HG02759 (cell line): ENCODE data around the gene POR.
"Not testable (repeated sequence)": the region's sequence is repeated elsewhere in the genome, so short reads cannot be mapped to it uniquely, and the experiment has no call there.

ENCODE experiments used
- ATAC-seq: cut with Tn5 transposase; IDR thresholded peaks from one replicate; pipeline ENCODE4 v1.9.1; 2021; ENCODE audit warnings: mild to moderate bottlenecking, moderate library complexity; ENCODE audit not compliant: unreplicated experiment

The POR gene

DNA sequence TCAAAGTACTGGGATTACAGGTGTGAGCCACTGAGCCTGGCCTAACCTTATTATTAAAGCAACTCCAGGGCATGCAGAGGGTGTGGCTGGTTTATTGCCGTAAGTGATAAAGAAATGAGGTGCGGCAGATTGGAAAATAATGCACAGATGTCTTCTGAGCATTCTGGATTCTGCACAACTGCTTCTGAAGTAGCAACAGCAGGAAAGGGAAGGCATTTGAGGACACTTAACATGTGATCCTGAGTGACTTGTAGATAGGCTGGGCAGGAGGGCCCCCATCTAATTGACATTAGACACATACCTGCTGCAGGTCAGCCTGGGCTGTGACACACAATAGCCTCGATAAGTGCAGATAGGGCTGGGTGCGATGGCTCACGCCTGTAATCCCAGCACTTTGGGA lies 30.5 kb upstream of the POR start:
- no peak for ATAC-seq

DNA sequence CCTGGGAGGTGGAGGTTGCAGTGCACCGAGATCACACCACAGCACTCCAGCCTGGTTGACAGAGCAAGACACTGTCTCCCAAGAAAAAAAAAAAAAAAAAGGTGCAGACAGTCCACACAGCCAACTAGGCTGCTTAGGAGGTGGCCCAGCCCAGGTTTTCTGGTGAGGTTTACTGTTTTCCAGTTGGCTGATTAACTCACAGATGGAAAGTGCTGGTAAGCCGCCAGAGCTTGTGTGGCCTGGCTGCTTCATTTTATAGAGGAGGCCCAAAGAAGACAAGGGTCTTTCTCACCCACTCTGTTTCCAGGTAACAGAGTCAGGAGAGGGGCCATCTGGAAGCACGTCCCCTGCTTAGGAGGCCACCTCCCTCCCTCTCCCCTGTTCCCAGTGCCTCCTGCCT lies 29.9 kb upstream of the POR start:
- ATAC-seq: no peak

DNA sequence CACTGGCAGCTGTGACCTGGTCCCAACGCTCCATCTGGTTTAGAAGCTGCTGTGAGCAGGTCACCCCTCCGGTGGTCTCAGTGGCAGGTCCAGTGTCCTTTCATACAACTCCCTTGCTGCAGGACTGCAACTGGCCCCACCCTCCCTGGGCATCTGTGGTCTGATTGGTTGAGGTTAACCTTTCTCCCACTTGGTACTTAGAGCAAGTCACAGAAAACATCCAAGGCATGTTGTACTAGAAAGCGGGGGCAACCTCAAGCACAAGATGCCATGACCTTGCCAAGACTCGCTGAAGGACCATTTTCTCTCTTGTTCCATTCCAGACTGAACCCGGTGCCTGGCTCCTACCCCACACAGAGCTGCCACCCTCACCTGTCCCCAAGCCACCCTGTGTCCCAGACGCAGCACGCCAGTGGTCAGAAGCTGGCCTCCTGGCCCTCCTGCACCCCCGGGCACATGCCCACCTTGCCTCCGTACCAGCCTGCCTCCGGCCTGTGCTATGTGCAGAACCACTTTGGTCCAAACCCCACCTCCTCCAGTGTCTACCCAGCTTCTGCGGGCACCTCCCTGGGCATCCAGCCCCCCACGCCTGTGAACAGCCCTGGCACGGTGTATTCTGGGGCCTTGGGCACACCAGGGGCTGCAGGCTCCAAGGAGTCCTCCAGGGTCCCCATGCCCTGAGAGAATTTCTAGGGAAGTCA lies 27.1 kb upstream of the POR start:
- ATAC-seq: no peak

DNA sequence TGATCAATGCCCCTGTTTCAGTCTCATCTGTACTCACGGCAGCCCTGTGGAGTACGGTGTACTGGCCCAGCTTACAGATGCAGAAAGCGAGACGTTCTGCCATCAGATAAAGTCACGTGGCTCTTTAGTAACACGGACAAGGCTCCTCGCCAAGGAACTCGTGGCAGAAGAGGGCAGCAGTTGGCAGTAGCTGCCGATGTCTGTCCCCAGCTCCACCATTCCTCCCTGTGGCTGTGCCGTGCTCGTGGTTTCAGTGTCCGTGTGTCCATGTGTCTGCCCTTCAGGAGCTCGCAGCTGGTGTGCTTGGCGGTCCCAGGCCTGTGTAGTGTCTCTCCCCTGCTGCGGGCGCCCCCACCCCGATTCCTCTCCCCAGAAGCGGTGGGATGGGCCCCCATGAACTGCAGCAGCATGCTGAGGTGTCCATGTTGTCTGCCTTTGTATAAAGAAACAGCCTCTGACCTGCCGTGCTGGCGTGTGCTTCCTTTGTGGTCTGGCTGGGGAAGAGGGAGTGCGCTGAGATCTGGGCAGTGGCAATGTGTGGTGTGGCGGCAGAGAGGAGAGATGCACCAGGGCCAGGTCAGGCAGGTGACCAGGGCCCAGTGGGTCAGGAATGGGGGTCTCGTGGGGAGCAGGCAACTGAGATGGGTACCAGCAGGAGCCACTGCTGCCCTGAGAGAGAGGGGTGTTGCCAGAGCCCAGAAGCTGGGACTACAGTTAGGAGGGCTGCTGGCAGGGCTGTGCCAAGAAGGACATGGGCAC lies 26.3 kb upstream of the POR start:
- ATAC-seq: no peak

DNA sequence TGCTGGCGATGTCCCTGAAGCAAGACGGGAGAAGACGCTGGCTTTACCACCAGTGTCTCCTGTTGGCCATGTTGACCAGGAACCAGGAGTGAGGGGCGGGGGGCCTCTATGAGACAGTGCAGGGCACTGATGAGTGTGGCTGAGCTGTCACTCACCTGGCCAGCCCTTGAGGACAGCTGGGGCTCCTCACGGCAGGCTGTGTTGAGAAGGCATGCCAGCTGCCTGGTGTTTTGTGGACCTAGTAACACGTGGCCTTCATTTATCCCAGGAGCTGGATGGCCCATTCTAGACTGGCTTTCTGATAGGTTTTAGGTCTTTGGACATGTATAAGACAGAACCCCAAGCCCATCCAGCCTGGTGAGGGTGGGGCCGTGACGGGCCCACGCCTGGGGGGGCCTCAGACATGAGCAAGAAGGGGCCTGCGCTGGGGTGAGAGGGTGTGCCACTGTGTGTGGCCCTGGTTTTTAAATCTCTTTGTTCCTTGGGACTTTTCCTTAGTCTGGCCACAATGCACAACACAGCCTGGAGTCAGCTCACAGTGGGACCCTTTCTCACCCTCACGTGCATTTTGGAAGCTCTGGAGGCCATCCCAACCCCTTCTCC lies 25.6 kb upstream of the POR start:
- no peak for ATAC-seq

DNA sequence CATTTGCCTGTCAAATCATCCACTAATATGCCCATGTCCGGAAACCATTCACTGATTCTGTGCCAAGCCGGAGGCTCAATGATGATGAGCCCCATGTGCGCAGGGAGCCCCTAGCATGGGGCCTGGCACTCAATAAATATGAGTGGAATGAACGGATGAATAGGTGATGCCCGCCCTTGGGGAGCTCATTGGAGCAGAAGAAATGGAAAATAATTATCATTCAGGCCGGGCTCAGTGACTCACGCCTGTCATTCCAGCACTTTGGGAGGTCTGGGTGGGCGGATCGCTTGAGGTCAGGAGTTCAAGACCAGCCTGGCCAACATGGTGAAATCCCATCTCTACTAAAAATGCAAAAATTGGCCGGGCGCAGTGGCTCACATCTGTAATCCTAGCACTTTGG lies 25.1 kb upstream of the POR start:
- ATAC-seq: no peak

DNA sequence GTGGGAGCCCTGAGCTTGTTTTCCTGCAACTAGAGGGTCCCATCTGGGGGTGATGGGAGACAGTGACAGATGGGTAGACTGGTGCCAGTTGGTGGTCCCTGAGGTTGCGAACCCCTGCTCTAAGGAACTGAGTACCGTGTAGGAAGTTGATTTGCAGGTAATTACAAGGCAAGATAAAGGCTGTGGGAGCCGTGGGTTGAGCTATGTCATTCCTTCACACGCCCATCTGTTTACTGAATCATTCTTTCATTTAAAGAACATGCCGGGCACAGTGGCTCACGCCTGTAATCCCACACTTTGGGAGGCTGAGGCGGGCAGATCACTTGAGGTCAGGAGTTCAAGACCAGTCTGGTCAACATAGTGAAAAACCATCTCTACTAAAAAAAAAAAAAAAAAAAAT lies 23.7 kb upstream of the POR start:
- ATAC-seq: not testable (repeated sequence)

DNA sequence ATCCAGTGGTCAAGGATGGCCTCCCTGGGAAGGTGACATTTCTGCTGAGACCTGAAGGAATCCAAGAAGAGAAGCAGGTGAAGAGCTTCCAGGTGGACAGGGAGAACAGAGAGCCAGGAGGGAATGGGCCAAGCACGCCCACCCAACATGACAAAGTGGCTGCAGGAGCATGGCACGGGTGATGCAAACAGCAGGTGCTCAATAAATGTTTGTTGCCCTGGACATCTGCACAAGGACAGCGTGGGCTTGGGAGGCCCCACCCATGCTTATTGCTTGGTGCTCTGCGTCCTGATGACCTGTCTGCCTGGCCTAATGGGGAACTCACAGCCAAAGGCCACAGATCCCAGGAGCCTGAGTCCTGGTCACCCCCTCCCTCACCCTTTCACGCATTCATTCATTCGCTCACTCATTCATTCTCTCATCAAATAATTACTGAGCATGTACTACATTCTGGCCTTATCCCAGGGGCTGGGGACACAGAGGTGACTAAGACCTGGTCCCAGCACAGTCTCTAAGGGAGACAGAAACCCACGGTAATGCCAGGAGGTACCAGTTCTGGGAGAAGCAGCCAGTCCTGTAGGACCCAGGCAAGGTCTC lies 23.0 kb upstream of the POR start:
- no peak for ATAC-seq

DNA sequence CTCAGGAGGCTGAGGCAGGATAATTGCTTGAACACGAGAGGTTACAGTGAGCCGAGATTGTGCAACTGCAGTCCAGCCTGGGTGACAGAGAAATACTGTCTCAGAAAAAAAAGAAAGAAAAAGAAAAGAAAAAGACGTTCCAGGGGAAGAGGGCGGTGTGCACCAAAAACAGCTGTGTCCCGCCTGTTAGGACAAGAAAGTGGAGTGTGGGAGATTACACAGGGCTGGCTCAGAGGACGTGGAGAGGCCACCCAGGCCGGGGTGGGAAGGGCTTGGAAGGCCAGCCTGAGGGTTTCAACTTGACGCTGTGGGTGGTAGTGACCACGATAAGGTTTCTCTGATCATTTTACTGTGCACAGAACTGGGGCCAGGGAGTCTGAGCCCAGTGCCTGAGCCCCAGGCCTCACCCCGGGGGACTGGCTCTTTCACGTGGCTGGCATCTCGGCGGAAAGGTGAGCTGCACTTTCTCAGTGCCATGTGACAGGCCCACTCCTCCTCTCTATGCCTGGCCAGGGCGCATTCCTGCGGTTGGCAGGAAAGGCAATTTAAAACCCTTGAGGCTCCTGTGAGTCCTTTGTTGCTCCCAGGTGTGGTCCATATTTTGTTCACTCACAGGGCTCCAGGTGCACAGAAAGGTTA lies 22.2 kb upstream of the POR start:
- no peak for ATAC-seq

DNA sequence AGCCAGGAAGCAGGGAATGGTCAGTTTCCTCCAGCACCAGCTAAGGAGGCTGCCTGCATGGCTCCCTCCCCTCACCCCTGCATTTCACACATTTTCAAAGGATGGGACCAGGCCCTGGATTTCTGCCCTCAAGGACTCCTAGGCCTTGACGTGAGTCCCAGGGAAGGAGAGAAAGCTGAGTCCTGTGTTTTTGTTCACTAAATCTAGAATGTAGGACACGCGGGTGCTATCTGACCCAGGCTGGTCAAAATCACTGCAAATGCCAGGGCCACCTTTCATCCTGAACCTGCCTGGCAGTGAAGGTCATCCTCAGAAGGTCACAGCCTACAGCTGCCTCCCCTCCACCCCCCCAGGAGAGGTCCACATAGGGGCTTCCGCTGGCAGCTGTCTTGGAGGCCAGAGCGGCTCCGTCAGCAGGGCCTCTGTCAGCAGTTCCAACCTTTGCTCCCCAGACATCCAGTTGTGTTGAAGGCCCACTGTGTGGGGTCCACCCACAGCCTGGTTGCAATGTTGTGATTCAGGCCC lies 18.1 kb upstream of the POR start:
- ATAC-seq: no peak

DNA sequence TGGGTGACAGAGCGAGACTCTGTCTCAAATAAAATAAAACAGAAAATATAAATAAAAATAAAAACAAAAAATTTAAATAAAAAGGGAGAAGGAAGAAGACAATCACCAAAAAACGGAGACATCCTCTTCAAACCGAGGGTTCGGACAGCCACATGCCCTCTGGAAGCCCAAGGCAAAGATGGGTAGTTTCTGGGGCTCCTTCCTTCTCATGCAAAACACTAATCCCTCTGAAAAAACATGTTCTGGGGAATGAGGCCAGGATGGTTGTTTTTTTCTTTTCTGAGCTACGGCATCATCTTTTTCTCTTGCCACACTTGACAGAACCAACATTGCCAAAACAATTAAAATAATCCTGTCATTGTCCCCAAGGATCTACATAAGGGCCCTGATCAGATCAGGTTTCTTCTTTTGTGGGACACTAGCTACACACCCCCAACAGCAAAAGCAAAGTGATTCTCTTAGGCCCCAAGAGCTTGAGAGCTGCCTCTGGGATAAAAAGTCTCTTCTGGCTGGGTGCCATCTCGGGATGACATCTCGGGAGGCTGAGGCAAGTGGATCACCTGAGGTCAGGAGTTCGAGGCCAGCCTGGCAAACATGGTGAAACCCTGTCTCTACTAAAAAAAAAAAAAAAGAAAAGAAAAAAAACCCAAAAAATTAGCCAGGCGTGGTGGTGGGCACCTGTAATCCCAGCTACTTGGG lies 14.2 kb upstream of the POR start:
- ATAC-seq: no peak

DNA sequence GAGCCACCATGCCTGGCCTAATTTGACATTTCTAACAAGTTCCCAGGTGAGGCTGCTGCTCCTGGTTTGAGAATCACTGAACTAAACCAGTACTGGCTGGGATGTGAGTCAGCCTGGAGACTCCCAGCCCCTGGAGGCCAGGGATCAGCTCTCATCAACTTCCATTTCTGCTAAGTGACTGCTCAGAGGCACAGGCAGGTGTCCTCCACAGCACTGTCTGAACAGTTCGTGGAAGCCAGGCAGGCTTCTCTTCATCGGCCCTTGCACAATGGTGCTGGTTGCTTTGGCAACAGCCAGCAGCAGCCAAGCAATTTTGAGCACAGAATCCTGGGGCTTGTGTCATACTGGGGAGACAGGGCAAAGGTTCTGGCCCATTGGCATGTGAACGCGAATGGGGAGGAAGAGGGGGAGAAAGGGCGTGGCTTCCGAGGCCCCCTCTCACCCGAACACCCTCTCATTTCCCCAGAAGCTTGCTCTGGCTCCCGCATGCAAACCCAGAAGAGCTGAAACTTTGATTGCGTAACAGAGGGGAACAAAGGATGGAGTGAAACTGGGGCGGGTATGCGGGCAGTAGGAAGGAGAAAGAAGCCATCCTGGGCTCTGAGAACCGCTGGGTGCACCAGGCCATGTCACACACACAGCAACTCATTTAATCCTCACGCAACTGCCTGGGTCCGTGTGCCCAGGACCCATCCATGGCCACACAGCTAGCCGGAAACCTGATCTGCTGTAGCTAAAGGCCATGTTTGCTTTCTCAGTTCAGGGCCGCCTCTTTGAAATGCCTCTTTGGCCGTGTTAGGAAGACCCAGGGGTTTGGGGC lies 9.0 kb upstream of the POR start:
- ATAC-seq: no peak

DNA sequence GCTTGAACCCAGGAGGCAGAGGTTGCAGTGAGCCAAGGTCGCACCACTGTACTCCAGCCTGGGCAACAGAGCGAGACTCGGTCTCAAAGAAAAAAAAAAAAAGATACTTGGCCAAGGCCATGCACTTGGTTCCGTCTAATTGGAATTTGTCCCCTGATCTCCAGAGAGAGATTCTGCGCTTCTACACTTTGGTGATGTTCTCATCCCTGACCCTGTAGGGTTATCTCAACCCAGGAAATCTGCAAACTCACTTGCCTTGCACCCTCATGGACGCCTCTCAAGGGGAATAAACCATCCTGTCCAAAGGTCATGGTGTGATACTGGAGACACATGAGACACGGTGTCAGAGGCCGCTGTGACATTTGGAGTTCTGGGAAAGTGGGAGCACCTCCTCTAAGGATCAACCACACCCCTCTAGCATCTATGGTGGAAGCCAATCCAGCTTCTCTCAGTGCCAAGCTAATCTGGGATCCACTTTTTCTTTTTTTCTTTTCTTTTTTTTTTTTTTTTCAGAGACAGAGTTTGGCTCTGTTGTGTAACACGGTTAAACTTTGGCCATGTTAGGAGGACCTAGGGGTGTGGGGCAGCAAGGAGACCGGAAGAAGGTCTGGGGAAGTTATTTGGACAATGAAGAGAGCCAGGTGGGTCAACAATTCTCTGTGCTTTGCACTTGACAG lies 7.8 kb upstream of the POR start:
- no peak for ATAC-seq

DNA sequence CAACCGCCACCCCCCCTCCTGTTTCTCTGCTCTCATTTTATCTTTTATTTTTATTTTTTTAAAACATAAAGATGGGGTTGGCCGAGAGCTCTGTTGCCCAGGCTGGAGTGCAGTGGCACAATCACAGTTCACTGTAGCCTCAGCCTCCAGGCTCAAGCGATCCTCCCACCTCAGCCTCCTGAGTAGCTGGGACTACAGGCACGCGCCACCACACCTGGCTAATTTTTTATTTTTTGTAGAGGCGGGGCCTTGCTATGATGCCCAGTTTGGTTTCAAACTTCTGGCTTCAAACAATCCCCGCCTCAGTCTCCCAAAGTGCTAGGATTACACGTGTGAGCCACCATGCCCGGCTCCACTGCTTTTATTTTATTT lies 7.3 kb upstream of the POR start:
- ATAC-seq: not testable (repeated sequence)

DNA sequence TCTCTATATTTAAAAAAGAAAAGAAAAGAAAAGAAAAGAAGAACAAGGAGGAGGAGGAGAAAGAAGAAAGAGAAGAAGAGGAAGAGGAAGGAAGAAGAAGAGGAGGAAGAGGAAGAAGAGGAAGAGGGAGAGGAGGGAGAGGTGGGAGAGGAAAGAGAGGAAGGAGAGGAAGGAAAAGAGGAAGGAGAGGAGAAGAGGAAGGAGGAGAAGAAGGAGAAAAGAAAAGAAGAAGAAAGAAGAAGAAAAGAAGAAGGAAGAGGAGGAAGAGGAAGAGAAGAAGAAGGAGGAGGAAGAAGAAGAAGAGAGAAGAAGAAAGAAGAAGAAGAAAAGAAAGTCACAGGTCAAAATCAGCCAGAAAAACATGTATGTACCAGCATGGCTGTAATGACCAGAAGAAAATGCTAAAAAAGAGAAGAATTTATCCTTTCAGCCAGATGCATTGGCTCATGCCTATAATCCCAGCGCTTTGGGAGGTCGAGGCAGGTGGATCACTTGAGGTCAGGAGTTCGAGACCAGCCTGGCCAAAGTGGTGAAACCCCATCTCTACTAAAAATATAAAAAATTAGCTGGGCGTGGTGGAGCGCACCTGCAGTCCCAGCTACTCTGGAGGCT lies 5.3 kb upstream of the POR start:
- no peak for ATAC-seq

DNA sequence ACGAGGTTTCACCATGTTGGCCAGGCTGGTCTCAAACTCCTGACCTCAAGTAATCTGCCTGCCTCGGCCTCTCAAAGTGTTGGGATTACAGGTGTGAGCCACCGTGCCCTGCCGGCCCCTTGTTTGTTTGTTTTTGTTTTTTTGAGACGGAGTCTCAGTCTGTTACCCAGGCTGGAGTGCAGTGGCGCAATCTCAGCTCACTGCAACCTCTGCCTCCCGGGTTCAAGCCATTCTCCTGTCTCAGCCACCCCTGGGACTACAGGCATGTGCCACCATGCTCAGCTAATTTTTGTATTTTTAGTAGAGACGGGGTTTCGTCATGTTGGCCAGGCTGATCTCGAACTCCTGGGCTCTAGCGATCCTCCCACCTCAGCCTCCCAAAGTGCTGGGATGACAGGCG lies 3.8 kb upstream of the POR start:
- not testable (repeated sequence) for ATAC-seq

DNA sequence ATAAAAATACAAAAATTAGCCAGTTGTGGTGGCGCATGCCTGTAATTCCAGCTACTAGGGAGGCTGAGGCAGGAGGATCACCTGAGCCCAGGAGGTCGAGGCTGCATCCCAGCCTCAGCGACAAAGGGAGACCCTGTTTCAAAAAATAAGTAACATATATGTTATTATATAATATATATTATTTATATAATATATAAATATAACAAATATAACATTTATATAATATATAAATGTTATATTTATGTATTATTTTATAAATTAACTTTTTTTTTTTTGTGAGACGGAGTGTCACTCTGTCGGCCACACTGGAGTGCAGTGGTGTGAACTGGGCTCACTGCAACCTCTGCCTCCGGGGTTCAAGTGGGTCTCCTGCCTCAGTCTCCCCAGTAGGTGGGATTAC lies 1.5 kb upstream of the POR start:
- ATAC-seq: no peak

DNA sequence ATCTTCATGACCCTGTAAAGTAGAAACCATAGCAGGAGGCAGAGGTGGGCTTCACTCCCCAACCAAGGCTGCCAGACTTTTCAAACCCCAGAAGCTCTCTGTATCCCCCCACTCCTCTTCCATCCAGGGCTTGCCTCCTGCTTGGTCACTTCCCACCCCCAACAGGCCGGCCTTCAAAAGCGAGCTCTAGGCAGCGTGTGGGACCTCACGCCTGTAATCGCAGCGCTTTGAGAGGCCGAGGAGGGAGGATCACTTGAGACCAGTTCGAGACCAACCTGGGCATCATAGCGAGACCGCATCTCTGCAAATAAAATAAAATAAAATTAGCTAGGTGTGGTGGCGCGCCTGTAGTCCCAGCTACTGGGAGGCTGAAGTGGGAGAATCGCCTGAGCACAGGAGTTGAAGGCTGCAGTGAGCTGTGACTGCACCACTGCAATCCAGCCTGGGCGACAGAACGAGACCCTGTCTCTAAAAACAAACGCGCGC lies 743 bp upstream of the POR start:
- ATAC-seq: no peak
